ENCODE measurements around the gene SMYD1.
"Not testable (repeated sequence)": the region's sequence is repeated elsewhere in the genome, so short reads cannot be mapped to it uniquely, and the experiment has no call there.

Gene SMYD1

DNA sequence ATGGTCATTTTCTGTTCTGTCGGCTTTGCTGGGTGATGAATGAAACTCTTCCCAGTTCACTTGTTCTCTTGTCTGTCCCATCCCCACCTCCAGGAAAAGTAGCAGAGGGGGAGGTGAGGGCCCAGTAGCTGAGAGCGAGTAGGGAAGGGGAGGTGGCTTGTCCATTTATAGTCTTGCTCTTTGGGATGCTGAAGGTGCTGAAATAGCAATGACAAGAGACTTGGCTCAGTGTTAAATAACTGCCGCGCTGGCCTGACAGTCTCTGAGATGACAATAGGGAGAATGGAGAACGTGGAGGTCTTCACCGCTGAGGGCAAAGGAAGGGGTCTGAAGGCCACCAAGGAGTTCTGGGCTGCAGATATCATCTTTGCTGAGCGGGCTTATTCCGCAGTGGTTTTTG, at the start of gene SMYD1:
TSS of gene SMYD1 (plus strand) at position 228 of the 400 bp plus-strand sequence. CDS start at position 268, 40 bp downstream.
- DNase-seq = no peak

DNA sequence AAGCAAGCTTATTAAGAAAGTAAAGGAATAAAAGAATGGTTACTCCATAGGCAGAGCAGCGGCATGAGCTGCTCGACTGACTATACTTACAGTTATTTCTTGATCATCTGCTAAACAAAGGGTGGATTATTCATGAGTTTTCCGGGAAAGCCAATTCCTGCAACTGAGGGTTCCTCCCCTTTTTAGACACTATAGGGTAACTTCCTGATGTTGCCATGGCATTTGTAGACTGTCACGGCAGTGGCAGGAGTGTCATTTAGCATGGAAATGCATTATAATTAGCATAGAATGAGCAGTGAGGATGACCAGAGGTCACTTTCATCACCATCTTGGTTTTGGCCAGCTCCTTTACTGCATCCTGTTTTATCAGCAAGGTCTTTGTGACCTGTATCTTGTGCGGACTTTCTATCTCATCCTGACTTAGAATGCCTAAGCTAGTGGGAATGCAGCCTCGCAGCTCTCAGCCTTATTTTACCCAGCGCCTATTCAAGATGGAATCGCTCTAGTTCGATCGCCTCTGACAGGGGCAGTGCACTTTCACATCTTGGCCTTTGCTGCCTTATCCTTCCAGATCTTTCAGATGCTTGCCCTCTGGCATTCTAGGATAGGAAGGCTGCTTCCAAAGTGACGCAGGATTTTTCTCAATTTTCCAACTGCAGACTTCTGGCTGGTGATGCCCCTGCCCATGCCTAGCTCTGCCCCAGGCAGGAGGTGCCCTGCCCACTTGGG, 49.4 kb upstream of the SMYD1 start:
- DNase-seq = not testable (repeated sequence)

DNA sequence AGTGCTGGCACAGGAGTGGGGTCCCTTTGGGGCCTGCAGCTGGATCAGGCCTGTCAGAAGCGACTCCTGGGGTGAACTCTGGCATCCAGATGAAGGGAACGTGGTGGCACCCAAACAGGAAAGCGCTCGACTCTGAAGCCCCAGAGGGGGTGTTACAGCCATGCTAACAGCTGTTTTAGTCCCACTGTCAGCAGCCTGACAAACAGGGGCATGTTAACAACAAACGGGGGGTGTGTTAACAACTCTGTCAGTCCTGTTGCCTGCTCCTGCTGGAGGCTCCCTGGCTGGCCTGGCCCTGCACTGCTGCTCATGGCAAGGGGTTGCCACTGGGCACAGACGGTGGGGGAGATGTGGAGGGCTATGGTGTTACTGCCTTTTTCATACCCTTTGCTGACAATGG, 48.7 kb upstream of the SMYD1 start:
- no peak for DNase-seq

DNA sequence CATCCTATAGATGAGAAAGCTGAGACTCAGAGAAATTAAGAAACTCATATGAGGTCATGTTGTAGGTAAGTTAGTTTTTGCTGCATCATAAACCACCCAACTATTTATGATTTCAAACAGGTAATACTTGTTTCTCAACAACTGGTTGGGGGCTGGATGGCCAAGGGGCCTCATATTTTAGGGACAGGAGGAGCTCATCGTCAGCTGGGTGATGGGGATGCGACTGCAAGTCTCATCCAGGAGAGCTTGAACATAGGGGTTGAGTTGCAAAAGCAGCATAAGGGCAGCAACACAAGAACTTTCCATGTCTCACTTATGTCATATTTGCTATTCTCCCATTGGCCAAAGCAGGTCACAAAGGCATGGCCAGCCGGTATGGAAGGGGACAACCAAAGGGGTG, 47.6 kb upstream of the SMYD1 start:
- DNase-seq = no peak

- DNase-seq = no peak
These were observed 45.0 kb upstream of the SMYD1 start for GRCh38 chr2:88022669-88022921.

- no peak for DNase-seq
These were observed 43.1 kb upstream of the SMYD1 start for GRCh38 chr2:88024509-88024908.

- no peak for DNase-seq
These were observed 39.8 kb upstream of the SMYD1 start for GRCh38 chr2:88027697-88028389.

DNA sequence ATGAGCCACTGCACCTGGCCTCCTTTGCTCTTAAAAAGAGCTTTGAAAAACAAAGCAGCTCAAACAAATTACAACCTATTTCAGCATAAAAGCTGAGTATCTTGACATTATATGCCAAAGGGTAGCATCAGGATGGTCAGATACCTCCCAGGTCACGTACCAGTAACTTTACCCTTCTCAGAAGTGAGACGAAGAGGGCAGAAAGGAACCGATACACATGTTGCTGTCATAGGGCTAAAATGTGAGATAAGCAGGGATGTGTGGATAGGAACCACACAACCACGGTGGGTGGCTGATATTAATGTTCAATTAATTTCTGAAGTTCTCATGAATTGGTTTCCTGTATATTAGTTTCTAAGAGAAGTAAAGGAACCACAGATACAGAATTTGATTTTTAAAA, 38.7 kb upstream of the SMYD1 start:
- DNase-seq = no peak

DNA sequence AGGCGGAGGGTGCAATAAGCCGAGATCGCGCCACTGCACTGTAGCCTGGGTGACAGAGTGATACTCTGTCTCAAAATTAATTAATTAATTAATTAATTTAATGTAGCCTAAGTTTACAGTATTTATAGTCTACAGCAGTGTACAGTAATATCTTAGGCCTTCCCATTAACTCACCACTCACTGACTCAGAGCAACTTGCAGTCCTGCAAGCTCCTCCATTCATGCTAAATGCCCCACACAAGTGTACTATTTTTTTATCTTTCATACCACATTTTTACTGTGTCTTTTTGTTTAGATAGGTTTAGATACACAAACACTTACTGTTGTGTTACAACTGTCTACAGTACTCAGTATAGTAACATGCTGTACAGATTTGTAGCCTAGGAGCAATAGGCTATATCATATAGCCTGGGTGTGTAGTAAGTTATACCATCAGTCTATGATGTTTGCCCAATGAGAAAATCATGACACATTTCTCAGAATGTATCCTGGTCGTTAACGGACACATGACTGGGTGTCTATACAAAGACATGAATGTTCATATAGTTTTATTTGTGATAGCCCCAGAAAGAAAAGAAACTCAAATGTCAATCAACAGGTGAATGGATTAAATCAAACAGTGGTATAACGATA, 35.4 kb upstream of the SMYD1 start:
- DNase-seq = no peak

- DNase-seq = no peak
These were observed 31.4 kb upstream of the SMYD1 start for GRCh38 chr2:88036182-88036581.

- DNase-seq = no peak
These were observed 31.0 kb upstream of the SMYD1 start for GRCh38 chr2:88036606-88037005.

GRCh38 chr2:88038263-88039105, 29.1 kb upstream of the SMYD1 start:
- DNase-seq = no peak

- no peak for DNase-seq
These were observed 25.1 kb upstream of the SMYD1 start for GRCh38 chr2:88042476-88042875.

- not testable (repeated sequence) for DNase-seq
These were observed 22.1 kb upstream of the SMYD1 start for GRCh38 chr2:88045561-88045960.

DNA sequence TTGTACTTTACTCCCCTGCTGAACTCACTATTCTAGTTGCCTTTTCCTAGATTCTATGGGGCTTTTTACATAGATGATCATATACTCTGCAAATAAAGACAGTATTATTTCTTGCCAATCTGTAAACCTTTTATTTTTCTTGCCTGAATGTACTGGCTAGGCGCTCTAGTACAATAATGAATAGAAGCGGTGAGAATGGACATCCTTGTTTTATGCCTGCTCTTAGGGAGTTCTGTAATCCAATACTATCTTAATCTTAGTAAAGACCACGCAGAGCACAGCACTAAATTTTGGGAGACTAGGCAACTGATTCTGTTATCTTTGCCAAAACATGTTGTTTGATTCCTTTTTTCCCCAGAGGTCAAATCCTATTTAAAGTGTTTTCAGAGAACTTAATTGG, 19.1 kb upstream of the SMYD1 start:
- no peak for DNase-seq

GRCh38 chr2:88049622-88050021, 18.0 kb upstream of the SMYD1 start:
- no peak for DNase-seq

DNA sequence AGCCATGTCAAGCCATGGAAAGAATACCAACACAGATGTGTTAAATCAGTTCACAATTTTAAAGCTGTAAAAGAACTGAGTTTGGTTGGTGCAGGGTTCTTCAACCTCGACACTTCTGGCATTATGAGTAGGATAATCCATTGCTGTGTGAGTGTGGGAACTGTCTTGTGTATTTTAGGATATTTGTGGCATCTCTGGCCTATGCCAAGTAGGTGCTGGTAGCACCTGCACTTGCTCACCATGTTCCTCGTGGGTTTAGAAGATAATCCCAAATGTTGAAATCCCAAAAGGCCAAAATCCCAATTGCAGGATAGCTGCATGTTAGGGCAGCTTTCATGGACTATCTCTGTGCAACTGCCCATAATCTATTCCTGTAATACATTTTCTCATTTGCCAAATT, 15.8 kb upstream of the SMYD1 start:
- no peak for DNase-seq

DNA sequence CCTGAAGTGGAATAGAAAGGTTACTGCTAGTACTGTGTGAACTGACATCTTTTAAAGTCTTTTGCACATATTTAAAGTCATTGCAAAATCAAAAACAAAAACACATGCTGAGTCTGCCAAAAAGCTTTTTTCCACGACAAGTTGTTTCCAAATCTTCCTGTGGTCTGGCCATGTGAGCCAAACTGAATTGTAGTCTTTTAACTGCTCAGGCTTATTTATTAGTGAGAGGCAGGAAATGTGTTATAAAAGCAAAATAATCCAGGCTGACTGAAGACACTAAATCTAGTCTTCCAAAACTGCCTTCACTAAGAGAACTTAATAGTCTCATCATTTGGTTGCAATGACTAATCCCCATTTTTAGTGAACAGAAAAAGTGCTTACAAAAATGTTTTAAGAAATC, 14.3 kb upstream of the SMYD1 start:
- DNase-seq = no peak

- no peak for DNase-seq
These were observed 13.5 kb upstream of the SMYD1 start for GRCh38 chr2:88053934-88054781.

GRCh38 chr2:88054782-88055370, 12.7 kb upstream of the SMYD1 start:
- DNase-seq = no peak

- peak; percentile 51 for DNase-seq
These were observed 12.1 kb upstream of the SMYD1 start, which contains the start of gene KRCC1 for GRCh38 chr2:88055371-88056128. KRCC1 (minus strand) TSS chr2:88055783; CDS start chr2:88028563, 27,220 bp downstream.
